GM19035 (cell line): ENCODE data around the gene FAM120A.
"Not testable (repeated sequence)": the region's sequence is repeated elsewhere in the genome, so short reads cannot be mapped to it uniquely, and the experiment has no call there.

Experiments
- ATAC-seq: cut with Tn5 transposase; IDR thresholded peaks from one replicate; pipeline ENCODE4 v1.9.1; 2021; ENCODE audit not compliant: unreplicated experiment

Gene FAM120A

DNA sequence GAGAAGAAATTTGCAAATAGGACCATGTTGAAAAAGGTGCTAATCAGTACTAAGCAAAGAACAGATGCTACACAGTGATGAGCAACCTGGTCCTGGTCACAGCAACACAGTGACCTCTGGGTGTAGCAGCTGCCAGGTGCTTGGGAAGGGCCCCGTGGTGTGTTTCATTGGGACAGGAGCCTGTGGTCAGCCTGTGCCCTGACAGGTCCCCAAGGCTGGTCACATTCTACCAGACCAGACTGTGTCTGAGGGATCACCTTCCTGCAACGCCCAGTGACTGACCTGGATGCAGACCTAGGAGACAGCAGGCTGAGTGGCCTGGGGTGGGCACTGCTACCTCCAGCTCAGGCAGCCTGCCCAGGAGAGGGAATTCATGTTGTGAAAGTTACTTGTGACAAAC lies 56.7 kb downstream of the FAM120A start:
- no peak for ATAC-seq

DNA sequence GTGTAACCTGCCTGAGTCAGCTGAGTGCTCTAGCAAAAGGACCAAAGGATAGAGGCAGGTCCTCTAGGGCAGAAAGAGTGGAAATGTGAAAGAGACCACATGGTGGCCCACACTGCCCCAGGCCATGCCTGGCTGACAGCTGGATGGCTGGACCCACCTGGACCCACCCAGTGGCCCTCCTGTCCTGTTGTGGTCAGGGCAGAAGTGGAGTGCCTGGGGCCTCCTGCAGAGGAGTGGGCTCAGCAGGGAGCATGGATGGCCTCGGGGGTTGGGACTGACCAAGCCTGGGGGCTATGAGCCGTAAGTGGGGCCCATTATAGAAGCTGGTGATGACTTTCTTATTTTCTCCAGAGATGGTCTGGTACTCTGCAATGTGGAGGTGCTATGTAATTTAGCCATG lies 57.6 kb downstream of the FAM120A start:
- ATAC-seq, result no peak

DNA sequence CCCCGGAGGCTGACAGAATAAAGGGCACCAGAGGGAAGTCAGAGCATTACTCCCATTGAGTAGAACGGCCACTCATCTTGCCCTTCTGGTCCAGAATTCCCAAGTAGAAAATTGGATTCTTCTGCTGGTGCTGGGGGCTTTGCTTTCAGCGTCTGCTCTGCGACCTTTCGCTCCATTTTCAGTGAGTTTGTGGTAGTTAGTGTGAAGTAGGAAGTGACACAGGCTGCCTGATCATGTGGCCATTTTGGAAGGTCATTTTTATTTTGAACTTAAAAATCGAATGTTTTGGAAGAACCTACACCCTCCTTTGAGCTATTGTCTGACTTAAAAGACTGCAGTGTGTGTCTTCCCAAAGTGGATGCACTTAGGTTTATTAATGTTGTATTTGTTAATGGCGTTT lies 58.6 kb downstream of the FAM120A start:
- no peak for ATAC-seq

DNA sequence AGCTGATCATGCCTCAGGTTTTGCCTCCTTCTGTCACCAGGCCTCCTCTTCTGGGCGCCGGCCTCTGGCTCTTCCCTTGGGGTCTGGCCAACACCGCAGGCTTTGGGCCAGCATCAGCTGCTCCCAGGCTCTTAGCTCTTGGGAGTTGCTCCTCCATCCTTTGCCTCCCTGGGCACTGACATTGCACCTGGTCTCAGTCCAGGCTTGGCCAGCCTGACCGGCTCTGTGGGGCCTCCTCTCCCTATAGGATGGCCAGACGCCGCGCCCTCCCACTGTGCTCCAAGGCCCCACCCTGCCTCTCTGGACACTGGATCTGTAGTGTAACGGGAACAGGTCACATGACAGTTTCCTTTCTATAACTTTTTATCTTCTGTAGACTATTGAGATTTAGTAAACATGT lies 59.7 kb downstream of the FAM120A start:
- ATAC-seq, result not testable (repeated sequence)

DNA sequence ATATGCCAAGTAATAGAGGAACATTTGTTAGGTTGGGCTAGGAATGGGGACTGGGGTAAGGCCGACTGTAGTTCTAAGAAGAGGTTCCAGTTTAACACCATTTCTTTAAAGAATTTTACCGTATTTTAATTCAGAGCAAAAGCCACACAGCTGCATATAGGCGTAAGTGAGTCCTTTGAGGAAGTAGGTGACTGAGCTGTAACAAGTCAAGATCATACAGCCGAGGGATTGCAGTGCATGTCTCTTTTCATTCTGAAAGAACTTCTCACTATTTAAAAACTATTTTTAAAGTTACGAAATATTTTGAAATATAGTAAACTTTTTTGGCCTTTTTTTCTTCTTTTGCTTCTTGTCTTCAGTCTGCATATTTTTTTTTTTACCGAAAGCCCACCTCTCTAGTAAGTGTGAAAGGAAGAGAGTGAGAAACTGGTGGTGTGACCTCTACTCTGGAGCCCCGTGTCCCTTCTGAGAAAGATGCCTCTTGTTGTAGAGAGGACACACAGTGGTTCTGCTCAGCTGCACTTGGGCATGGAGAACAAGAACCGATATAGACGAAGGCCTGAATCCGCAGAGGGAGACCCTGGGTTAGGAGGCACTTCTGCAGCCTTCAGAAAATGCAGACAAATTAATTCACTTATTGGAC lies 60.8 kb downstream of the FAM120A start:
- ATAC-seq, result not testable (repeated sequence)

DNA sequence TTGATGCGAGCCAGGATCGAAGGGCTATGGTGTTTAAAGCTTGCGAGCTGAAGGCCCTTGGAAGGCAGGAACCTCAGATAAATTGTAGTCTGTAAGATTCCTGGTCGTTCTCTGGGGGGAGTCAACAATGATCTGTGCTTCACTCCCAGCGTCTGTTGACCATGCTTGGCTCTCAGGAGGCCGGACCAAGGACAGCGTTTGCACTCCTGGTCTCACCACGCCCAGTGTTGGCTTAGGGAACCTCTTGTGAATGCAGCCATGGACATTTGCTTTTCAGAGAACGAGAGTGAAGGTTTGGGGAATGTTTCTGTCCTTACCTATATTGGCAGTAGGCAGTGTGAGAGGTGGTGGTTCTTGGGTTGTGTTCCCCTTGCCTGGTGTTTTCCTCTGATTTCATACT lies 62.1 kb downstream of the FAM120A start:
- ATAC-seq, result no peak

DNA sequence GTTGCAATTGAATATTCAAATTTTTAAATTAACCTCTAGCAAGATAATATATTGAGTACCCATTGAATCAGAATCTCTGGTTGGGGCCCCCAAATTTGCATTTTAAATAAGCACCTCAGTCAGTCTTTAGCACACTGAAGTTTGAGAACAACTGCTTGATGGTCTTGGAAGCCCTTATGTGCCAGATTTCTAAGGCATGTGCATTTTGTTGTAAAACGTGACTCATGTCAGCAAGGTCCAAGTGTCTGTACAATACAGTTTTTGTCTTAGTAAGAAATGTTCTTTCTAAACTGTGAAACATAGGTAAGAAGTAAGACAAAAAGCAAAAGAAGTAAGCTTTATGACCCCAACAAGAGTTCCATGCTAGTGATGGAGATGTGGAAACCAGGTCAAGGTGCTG lies 65.8 kb downstream of the FAM120A start:
- ATAC-seq, result no peak

DNA sequence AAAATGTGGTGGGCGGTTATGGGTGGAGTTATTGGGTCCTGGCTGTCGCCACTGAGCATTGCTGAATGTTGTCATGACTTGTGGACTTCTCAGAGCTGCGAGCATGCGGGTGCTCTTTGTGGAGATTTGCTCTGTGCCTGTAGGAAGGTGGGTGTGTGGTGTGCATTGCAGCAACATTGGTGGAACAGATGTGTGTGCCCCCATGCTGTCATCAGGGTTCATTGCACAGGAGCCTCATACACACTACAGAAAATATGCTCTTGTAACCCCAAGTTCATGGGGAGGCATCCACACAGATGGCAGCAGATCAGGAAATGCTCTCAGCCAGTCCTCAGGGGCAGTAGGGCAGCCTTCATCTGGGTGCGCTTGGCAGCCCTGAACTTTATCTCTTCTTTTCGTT lies 69.0 kb downstream of the FAM120A start:
- no peak for ATAC-seq

DNA sequence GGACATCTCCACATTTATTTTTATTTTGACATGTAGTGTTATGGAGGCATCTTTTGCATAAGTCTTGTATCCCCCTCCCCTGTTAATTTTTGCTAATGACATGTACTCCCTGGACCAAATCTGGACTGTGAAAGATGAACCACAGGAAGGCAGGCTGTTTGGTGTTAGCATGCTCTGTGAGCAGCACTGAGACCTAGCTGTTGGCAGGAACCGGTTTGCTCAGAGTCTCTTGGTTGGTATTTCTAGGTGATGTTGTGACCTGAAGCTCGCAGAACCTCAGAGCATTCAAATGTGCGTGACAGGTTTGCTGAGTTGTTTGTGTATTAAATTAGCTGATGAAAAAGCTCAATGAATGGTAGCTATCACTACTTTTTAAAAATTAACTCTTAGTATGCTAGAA lies 71.3 kb downstream of the FAM120A start:
- ATAC-seq, result no peak

DNA sequence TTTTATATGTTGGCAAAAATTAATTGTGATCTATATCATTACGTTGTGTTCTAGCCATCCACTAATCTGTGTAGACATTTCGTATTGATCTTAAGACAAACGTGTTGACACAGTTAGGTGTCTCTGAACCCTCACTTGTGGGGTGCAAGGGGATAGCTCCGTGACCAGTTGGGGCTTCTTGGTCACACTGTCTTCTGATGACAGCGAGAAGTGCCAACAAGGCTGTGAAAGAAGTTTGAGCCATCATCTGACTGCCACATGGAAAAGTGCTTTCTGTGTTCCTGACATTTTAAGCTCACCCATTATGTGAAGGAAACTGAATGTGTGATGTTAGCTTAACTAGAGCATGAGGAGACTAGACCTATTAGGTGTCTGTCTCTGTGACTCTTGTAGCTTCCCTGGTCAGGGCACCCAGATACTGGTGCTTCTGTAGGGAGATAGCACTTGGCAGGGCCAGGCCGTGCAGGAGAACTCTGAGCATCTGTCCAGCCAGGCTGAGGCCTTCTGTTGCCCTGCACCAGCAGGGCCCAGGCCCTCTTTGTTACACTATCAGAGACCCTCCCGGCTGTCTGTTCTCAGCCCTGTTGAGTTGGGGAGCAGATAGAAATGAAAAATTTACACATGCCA lies 72.1 kb downstream of the FAM120A start:
- ATAC-seq, result no peak

DNA sequence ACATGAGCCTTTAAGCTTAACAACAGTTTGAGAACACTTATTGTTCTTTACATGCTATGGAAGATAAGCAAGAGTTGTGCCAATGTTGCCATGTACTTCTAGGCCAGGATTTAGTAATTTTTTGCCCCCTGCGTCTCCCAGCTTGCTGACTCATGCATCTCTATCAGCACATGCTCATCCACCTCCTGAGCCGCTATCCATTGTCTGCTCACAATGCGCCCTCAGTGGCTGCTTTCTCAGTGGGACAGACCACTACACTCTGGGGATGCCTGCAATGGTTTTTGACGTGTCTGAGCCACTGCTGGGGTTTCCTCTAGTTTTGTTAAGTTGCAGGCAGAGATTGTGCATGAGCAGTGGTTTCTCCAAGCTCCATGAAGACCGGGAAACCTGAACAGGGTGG lies 74.0 kb downstream of the FAM120A start:
- no peak for ATAC-seq

DNA sequence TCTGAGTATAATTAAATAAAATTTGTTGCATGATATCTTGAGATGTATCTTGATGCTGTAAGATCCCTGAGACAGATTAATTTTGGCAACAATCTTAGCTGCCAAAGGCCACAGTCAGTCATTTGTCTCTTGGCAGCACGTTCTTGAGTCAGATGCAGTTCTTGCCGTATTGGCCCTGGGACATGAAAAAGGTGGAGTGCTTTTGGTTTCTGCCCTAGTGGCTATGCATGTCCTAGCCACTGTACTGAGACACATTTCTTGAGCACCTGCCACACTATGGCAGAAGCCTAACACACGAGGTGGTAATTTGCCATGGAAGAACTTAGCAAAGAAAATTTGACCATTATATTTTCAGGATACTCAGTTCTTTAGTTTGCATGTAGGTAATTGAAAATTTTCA lies 79.9 kb downstream of the FAM120A start:
- no peak for ATAC-seq

DNA sequence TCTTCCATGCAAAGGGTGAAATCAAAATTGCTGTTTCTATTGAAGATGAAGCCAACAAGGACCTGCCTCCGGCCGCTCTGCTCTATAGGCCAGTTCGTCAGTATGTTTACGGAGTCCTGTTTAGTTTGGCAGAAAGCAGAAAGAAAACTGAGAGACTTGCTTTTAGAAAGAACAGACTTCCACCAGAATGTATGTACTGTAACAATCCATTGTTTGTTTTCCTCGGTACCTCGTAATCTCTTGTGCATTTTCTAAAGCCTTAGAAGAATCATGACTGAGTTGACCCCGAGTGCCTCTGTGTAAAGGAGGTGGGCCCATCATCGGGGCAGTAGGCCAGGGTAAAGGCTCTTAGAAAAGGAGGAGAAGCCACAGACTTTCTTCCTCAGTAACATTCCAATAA lies 80.7 kb downstream of the FAM120A start:
- no peak for ATAC-seq

DNA sequence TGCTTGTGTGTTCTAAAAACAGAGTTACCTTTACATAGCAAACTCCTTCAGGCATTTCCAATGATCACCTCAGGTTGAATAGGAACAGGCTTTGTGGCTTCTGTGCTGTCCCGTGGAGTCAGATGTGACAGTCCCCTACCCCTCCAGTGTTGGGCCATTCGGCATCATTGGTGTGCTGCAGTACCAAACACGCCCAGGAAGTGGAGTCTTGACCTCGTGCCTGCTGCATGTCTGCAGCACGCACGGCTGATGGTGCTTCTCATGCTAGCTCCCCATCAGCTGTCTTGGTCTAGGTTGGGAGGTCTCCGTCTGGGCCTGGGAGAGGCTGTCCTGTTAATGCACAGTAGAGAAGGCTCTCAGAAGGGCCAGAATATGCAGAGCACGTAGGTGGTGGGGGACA lies 82.4 kb downstream of the FAM120A start:
- ATAC-seq, result no peak

DNA sequence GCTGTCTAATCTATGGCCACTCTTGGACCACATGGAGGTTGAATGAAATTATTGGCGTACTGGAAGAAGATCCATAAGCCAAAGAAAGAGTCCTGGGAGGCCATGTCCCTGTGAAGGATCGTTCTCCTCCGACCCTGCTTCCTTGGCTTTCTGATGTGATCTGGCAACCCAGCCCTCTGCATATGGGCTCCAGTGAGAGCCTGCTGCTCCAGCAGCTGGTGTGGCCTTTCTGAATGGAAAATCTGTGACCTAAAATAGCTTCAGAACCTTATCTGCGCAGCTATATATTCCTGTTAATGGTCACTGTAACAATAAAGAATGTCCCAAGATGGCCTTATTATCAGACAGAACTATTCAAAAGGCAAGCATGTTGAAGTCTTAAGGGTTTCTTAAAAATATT lies 84.7 kb downstream of the FAM120A start:
- ATAC-seq, result no peak

DNA sequence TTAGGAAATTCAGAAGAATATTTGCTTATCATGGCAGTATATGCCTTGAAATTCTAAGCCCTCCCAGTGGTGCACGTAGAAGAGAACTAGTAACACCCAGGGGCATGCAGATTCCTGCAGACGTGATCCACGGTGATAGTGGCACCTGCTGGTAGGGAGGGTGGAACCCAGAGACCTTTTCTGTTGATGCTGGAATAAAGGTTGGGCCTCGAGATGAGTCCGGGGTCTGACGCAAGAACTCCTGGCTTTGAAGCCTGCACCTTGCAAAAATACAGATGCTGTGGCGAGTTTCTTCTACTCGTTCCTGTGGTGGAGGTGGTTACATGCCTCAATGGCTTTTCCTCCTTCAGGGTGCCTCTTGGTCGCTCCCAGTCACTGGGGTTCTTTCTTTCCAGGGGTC lies 85.4 kb downstream of the FAM120A start:
- ATAC-seq, result no peak

DNA sequence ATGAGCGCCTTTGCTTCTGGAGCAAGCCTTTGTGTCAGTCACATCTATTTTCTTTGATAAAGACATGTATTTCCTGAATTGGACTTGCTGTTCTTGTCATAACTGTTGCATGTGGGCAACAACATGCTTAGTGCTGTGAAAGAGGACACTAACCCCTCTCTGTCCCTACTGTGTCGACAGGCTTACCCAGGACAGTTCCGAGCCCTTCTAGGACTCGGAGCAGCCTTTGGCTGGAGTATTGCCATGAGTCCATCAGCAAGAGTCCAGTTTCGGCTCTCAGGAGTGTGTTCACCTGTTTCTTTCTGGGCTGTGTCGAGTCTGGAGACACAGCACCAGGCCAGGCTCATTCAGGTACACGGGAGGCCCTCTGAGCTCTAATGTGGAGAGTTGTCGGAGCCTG lies 88.8 kb downstream of the FAM120A start:
- no peak for ATAC-seq

DNA sequence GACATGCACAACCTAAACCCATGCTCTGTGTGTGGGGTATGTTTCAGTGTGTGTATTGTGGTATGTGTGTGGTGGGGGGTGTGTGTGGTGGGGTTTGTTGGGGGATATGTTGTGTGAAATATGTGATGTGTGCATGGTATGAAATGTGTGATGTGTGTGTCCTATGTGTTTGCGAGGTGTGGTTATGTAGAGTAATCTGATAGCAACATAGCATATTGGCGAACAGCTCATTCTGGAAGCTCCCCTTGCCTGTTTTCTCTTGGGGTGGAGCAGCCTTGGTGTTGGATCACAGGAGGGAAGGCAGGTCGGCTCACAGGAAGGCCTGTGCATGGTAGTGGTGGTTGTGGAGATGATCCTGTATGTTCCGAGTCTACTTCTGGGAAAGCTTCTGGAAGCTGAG lies 89.5 kb downstream of the FAM120A start:
- no peak for ATAC-seq

DNA sequence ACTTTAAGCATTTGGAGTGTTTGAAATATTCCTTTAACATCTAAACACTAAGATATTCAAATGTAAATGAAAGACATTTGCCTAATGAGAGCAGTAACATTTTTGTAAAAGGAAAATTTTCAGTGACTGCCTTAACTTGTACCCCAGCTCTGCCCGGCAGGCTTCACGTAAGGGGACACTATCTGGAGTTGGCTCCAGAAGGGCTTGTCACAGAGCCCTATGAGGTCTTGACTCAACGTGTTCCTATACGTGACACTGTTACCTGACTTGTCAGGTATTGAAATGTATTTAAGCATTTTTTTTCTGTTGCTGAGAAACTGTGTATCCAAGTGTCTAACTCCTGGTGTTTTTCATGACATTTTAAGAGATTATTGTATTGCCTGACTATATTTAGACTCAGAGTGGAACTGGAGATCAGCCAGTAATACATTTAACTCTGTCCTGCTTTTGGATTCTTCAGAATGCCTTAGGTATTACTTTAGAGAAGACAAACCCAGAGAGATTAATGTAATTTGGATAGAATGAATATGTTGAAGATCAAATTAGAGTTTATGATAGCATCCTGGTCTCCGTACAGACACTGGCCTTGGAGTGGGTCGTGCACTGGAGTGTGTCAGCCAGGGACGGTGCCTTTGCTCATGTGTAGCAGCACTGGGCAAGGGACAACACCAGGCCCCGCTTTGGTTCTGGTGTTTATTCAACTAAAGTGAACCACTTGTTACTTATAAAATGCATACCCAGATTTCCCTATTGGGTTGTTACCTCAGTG lies 90.3 kb downstream of the FAM120A start:
- ATAC-seq, result no peak

DNA sequence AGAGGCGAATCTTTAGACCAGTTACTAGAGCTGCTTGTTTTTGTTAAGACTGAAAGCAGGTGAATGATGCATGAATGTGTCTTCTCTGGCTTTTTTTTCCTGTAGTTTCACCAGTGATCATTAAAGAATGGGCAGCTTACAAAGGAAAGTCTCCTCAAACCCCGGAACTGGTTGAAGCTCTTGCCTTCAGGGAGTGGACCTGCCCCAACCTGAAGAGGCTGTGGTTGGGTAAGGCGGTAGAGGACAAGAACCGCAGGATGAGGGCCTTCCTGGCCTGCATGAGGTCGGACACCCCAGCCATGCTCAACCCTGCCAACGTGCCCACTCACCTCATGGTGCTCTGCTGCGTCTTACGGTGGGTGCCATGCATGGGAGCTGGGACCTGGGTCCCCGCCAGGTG lies 91.6 kb downstream of the FAM120A start:
- ATAC-seq, result no peak

DNA sequence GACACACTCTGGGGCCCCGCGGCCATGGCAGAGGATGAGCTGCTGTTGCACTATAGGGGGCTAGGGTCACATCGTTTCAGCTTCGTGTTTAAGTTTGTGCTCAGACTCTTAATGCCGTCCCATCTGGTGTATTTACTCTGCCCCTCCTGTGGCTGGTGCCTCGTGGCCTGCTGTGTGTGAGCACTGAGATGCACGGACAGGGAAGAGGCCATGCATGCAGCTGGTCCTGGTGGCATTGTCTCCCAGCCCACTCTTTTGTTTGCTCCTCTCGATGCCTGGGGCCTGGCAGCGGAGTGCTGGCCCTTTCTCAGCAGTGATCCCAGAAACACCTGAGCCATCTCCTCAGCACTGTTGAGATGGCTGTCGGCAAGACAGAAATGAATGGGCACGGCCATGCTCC lies 94.9 kb downstream of the FAM120A start:
- no peak for ATAC-seq

DNA sequence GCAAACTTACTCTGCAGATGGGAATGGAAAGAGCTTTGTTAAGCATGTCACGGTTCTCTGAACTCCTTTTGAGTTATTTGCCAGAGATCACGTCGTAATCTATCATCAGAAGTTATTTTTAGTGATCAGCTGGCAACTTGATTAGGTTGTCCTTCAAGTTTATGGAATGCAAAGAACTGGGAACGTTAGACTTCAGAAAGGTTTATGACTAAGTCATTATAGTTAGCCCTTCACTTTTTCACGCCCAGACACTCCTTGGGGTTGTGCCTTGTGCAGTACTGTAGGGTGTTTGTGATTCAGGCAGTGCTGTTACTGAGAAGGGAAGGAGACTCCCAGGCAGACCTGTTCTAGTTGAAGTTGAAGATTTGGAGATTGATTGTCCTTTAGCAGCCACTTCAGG lies 98.1 kb downstream of the FAM120A start:
- ATAC-seq, result no peak
